MM.1S (cell line): Measurements from ENCODE around the gene KRT84.

Experiments used
- DNase-seq: peaks from one replicate; pipeline ENCODE4 v3.0.0-alpha.2; 2015
- H2AFZ ChIP-seq: fragments of 300-600 bp; sonication (generic); 2 replicates; pipeline ENCODE4 v1.6.0; 2016; ENCODE audit warnings: antibody characterized with exemption, low read length
- H3F3A ChIP-seq: fragments of 300-600 bp; sonication (generic); 2 replicates; pipeline ENCODE4 v1.6.1; 2016; ENCODE audit warnings: mild to moderate bottlenecking, antibody characterized with exemption, low read length, moderate library complexity, mixed read lengths; ENCODE audit not compliant: insufficient read depth
- H3K27ac ChIP-seq: fragments of 300-600 bp; sonication (generic); 2 replicates; pipeline ENCODE4 v1.5.1; 2016; ENCODE audit warnings: mild to moderate bottlenecking, low read length
- H3K27me3 ChIP-seq: fragments of 300-600 bp; sonication (generic); replicated peaks from 2 replicates; pipeline ENCODE4 v1.6.0; 2016; ENCODE audit warnings: low read length; ENCODE audit not compliant: insufficient read depth
- H3K36me3 ChIP-seq: fragments of 300-600 bp; sonication (generic); replicated peaks from 2 replicates; pipeline ENCODE4 v1.6.1; 2016; ENCODE audit warnings: mild to moderate bottlenecking, low read length, mixed read lengths; ENCODE audit not compliant: insufficient read depth
- H3K4me1 ChIP-seq: fragments of 300-600 bp; sonication (generic); 2 replicates; pipeline ENCODE4 v1.6.1; 2016; ENCODE audit warnings: low read length, mixed read lengths
- H3K4me2 ChIP-seq: fragments of 300-600 bp; sonication (generic); 2 replicates; pipeline ENCODE4 v1.6.0; 2016; ENCODE audit warnings: low read depth, low read length
- H3K4me3 ChIP-seq: fragments of 300-600 bp; sonication (generic); 2 replicates; pipeline ENCODE4 v1.5.1; 2016; ENCODE audit warnings: low read length, mixed read lengths
- H3K79me2 ChIP-seq: fragments of 300-600 bp; sonication (generic); 2 replicates; pipeline ENCODE4 v1.6.1; 2016; ENCODE audit warnings: mixed run types, low read length, mixed read lengths
- H3K9ac ChIP-seq: fragments of 300-600 bp; sonication (generic); 2 replicates; pipeline ENCODE4 v1.6.1; 2016; ENCODE audit warnings: low read length, mixed read lengths
- H3K9me2 ChIP-seq: fragments of 300-600 bp; sonication (generic); replicated peaks from 2 replicates; pipeline ENCODE4 v1.6.1; 2016; ENCODE audit warnings: mild to moderate bottlenecking, low read length, mixed read lengths; ENCODE audit not compliant: insufficient read depth
- H3K9me3 ChIP-seq: fragments of 300-600 bp; sonication (generic); replicated peaks from 2 replicates; pipeline ENCODE4 v1.6.1; 2016; ENCODE audit warnings: mild to moderate bottlenecking, low read length, mixed read lengths; ENCODE audit not compliant: insufficient read depth
- H4K20me1 ChIP-seq: fragments of 300-600 bp; sonication (generic); 2 replicates; pipeline ENCODE4 v1.6.1; 2016; ENCODE audit warnings: mild to moderate bottlenecking, low read length, moderate library complexity, mixed read lengths; ENCODE audit not compliant: insufficient read depth
- CTCF ChIP-seq: fragments of 300-600 bp; sonication (generic); IDR thresholded peaks from 2 replicates; pipeline ENCODE4 v1.5.1; 2016; ENCODE audit warnings: antibody characterized with exemption, low read length, mixed read lengths
- EZH2 ChIP-seq: fragments of 300-600 bp; sonication (generic); optimal IDR thresholded peaks from 2 replicates; pipeline ENCODE3; 2017; ENCODE audit warnings: low read depth, mild to moderate bottlenecking, antibody characterized with exemption, low read length, mixed read lengths
- EZH2phosphoT487 ChIP-seq: fragments of 300-600 bp; sonication (generic); IDR thresholded peaks from 2 replicates; pipeline ENCODE4 v1.6.1; 2018; ENCODE audit warnings: antibody characterized with exemption, low read length

Gene KRT84

DNA sequence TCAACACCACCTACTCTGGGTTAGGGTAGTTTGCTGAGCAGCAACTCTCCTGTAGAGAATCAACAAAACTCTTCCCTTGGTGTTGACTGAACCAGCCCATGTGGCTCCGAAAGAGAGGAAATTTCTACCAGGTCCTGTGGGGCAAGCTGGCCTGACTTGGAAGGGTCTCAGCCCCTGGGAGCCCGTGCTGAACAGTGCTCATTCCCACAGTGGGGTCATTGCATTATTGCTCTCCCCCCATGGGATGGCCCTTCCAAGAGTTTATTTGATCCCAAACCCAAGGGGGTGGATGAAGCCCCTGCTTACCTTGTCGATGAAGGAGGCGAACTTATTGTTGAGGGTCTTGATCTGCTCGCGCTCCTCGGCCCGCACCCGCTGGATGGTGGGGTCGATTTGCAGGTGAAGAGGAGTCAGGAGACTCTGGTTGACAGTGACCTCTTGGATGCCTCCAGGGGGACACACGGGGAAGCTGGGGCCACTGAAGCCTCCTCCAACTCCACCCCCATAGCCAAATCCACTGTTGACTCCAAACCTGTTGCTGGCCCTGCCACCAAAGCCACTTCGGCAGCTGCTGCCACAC lies 48.1 kb upstream of the KRT84 start:
- H3F3A ChIP-seq, result no peaks in the 10 kb centered on the region
- TF ChIP-seq EZH2 (no peak), EZH2phosphoT487 (no peak), CTCF (no peak)

DNA sequence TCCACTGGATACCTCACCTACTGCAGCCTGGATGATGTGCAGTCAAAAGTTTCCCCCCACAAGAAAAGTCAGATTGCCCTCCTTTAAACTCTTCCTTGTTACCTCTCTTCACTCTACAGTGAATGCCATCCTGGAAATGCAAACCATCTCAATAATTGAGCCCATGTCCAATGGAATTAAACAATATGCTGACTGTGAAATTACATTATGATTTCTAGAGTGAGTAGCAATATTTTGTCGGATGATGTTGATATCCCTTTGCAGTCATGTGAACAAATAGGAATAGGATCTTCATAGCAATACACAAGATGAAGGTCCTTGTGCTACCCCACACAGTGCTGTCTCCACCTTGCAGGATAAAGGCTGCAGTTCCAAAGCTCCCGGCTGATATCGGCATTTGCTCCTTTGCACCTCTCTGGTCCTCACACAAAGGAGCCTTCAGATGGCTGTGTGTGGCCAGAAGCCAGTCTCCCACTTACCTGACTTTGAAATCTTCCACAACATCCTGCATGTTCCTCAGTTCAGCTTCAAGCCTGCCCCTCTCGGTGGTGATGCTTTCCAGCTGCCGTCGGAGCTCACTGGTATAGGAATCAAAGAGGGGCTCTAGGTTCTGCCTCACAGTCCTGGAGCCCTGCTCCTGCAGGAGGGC lies 47.2 kb upstream of the KRT84 start:
- no peak for DNase-seq
- no peak overlapping the region for H3K4me2 ChIP-seq
- peaks cover 88% of the 10 kb centered on the region for H3K27me3 ChIP-seq

More for the DNA sequence above, 48.1 kb upstream of the KRT84 start:
- no peak for DNase-seq
- Histone ChIP-seq H3K79me2 (no peaks in the 10 kb centered on the region), H3K4me2 (no peak overlapping the region), H3K9me2 (no peaks in the 10 kb centered on the region), H3K36me3 (no peaks in the 10 kb centered on the region), H3K4me1 (no peaks in the 10 kb centered on the region), H3K9me3 (no peaks in the 10 kb centered on the region), H4K20me1 (no peaks in the 10 kb centered on the region), H3K27me3 (peaks cover 86% of the 10 kb centered on the region), H3K4me3 (no peak overlapping the region), H3K9ac (no peak overlapping the region), H3K27ac (no peak overlapping the region), H2AFZ (no peak overlapping the region)

DNA sequence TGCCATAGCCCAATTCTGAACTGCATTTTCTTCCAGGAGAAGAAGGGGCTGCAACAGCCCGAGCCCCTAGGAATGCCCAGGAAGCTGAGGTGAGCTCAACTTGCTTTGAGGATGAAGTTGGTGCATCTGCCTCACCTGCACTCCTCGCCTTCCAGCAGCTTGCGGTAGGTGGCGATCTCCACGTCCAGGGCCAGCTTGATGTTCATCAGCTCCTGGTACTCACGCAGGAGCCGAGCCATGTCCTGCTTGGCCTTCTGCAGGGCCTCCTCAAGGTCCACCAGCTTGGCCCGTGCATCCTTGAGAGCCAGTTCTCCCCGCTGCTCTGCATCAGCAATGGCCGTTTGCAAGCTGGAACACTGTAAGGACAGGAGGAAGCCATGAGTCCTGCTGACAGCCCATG lies 42.7 kb upstream of the KRT84 start:
- Histone ChIP-seq H4K20me1 (no peaks in the 10 kb centered on the region), H3K4me3 (no peak overlapping the region), H3K9me2 (no peaks in the 10 kb centered on the region), H3K4me1 (no peaks in the 10 kb centered on the region), H3K4me2 (no peak overlapping the region), H3K27ac (no peak overlapping the region), H3F3A (no peaks in the 10 kb centered on the region), H3K27me3 (peaks cover 83% of the 10 kb centered on the region), H3K79me2 (no peaks in the 10 kb centered on the region), H3K9me3 (no peaks in the 10 kb centered on the region), H3K36me3 (no peaks in the 10 kb centered on the region), H3K9ac (no peak overlapping the region), H2AFZ (no peak overlapping the region)
- TF ChIP-seq EZH2phosphoT487 (no peak), CTCF (peak; percentile 16; the same call in 1 of the 2 replicates), EZH2 (no peak)
- no peak for DNase-seq

More for the DNA sequence above, 47.2 kb upstream of the KRT84 start:
- H2AFZ ChIP-seq, result no peak overlapping the region
- no peaks in the 10 kb centered on the region for H3K9me3 ChIP-seq
- no peak overlapping the region for H3K9ac ChIP-seq
- H3K9me2 ChIP-seq, result no peaks in the 10 kb centered on the region
- H3K4me1 ChIP-seq, result no peaks in the 10 kb centered on the region
- no peaks in the 10 kb centered on the region for H3F3A ChIP-seq
- no peak overlapping the region for H3K27ac ChIP-seq
- no peaks in the 10 kb centered on the region for H3K79me2 ChIP-seq
- no peak overlapping the region for H3K4me3 ChIP-seq
- no peaks in the 10 kb centered on the region for H3K36me3 ChIP-seq
- TF ChIP-seq CTCF (no peak), EZH2 (no peak), EZH2phosphoT487 (no peak)
- H4K20me1 ChIP-seq, result no peaks in the 10 kb centered on the region
